Pons (tissue), 1 donor: ENCODE data around the gene ACP2.
A peak's percentile ranks its signal among the peaks of the same experiment; 100 is the strongest.
"Not testable (repeated sequence)": the region's sequence is repeated elsewhere in the genome, so short reads cannot be mapped to it uniquely, and the experiment has no call there.

Experiments
- DNase-seq: peaks from one replicate; pipeline ENCODE4 v3.0.0-alpha.2; 2016; ENCODE audit warnings: low spot score

ACP2 gene

DNA sequence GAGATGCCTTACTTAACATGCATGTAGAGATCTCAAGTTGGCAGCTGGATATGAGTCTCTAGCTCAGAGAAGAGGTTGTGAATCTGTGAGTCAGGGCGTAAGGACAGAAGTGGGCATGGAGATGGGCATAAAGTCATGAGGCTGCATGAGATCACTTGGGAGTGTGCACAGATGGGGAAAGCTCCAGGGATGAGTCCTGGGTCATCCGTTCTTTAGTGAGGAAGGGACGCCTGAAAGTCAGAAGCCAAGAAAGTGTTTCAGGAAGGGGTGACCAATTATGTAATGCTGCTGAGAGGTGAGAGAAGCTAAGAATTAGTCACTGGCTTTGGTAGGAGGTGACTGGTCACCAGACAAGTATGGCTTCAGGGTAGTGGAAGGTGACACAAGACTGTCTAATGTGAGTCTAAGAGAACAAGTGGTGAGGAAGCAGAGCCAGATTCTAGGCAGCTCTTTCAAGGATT, 6.7 kb downstream of the ACP2 start:
- DNase-seq: no peak

DNA sequence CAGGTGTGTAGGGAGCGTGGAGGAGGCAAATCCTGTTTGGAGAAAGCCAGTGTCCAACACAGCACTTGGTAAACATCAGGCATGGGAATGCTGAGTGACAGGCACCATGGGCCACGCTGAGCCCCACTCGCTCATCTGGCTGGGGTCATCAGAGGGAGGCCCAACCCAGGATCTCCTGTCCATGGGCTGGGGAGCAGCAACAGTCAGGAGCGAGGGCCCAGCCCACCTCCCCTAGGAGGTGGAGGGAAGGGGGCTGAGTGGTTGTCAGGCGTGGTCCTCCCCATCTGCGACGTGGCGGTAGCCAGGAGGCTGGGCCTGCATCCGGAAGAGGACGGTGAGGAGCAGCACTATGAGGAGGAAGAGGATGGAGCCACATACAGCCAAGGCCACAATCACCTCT, 8.8 kb downstream of the ACP2 start:
- no peak for DNase-seq

DNA sequence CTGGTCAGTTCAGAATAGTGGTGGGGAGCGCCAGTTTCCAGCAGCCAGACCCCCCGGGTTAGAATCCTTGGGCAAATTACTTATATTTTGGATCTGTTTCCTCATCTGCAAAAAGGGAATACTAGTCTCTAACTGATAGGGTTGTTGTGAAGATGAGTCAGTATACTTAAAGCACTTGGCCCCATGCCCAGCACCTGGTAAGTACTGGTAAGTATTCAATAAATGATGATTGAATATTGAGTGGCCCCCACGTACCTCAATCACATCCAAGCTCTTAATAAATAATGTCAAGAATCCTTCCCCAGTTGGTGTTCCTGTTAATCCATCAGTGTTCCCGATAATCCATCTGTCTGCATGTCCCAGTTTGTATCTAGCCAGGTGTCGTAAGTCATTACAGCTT, 12.1 kb downstream of the ACP2 start:
- DNase-seq: no peak

GRCh38 chr11:47235163-47235562, 13.5 kb downstream of the ACP2 start:
- DNase-seq: no peak

- no peak for DNase-seq
These were observed 13.9 kb downstream of the ACP2 start for GRCh38 chr11:47234669-47235100.

GRCh38 chr11:47233989-47234668, 14.5 kb downstream of the ACP2 start:
- peak; percentile 46 for DNase-seq

DNA sequence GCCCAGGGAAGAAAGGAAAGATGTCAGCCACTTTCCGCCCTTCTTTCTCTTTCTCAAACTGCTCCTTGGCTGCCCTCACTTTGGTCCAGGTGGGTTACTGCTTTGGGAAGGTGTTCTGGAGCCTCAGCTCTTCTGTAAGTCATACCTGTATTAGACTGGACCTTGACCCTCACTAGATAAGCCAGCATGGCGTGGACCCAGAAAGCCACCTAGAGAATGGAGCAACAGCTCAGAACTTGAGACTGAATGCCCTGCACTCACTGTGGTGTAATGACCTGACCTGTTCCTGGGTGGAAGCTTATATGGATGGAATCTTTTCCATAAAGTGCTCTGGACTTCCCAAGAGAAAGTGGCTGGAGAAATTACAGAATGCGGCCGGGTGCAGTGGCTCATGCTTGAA, 15.6 kb downstream of the ACP2 start:
- no peak for DNase-seq

DNA sequence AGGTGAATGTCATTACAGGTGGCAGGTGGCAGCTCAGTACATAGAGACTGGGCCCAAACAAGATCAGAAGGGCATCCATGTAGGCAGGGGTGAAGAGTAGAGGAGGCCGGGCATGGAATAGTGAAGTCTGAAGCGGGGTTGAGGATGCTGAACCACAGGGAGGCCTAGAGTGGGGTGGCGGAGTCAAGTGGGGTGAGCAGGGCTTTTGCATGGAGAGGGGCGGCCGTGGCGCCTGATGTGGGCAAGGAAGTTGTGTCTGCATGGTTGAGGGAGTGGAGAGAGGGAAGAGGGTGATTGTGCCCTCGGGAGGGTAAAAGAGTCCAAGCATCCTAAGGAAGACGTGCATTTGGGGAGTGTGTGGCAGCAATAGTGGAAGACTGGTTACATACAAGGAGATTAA, 19.5 kb downstream of the ACP2 start:
- no peak for DNase-seq

GRCh38 chr11:47225552-47226400, 22.8 kb downstream of the ACP2 start:
- DNase-seq: no peak

GRCh38 chr11:47222696-47223095, 25.9 kb downstream of the ACP2 start:
- DNase-seq: no peak

DNA sequence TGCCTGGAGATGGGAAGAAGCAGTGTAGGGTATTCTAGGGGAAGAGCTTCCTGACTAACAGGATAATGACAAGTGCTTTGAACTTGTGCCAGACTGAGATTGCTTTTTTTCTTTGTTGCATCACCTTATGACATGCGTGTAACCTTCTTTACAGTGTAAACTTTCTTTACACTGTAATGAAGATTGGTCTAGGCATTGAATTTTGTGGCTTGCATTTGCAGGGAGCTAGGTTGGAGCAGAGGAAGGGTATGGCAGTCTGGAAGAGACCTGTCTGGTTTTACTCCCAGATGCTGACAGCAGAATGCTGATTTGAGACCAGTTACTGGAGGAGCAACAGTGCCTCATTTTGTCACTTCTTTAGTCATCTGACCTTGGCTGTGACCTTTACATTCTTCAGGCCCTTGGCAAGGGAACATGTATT, 28.2 kb downstream of the ACP2 start:
- DNase-seq: no peak

GRCh38 chr11:47216121-47216798, 32.4 kb downstream of the ACP2 start:
- DNase-seq: peak; percentile 11

- peak; percentile 9 for DNase-seq
These were observed 33.2 kb downstream of the ACP2 start for GRCh38 chr11:47215366-47215910.

GRCh38 chr11:47213950-47214565, 34.6 kb downstream of the ACP2 start:
- DNase-seq: peak; percentile 98

DNA sequence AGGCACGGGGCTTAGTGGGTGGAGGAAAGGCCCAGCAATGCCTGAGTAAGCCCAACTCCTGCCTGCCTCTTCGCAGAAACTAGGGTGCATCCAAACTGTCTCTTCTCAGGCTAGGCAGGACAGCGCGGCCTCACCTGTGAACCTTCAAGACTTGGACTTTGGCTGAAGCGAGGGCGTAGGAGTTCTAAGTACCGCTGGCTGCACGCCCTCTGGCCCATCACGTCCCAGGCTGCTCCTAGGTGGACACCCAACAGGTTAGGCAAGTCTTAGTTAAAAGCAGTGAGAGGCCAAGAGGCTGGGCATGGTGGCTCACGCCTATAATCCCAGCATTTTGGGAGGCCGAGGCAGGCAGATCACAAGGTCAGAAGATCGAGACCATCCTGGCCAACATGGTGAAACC, 35.7 kb downstream of the ACP2 start:
- no peak for DNase-seq

DNA sequence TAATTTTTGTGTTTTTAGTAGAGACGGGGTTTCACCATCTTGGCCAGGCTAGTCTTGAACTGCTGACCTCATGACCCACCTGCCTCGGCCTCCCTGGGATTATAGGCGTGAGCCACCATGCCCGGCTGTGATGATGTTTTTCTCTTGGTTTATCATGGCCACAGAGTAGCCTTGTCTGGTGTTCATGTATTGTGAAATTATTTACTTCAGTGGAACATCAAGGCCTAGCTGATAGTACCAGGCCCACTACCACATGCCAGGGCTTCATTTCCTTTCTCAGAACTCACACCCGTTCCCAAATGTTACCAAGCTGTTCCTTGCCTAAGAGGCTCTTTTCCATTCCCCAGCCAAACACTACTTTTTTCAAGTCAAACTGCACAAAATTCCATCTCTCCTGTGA, 40.0 kb downstream of the ACP2 start:
- no peak for DNase-seq

GRCh38 chr11:47208008-47208552, 40.5 kb downstream of the ACP2 start:
- DNase-seq: not testable (repeated sequence)

DNA sequence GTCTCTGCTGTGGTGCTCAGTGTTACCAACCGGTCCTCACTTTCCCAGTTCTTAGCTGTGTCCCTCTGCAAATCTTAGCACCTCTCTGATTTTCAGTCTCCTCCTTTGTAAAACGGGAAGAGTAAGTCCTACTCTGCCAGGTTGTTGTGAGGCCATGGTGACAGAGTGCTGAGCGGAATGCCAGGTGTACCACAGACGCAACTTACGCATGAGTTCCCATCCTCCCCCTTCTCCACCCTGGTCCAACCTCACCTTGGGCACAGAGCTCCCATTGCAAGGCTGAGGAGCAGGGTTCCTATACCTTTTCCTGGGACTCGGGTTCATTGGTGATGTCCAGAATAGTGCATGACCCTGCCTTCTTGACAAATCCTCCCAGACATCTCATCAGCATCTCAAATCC, 41.2 kb downstream of the ACP2 start:
- DNase-seq: no peak

DNA sequence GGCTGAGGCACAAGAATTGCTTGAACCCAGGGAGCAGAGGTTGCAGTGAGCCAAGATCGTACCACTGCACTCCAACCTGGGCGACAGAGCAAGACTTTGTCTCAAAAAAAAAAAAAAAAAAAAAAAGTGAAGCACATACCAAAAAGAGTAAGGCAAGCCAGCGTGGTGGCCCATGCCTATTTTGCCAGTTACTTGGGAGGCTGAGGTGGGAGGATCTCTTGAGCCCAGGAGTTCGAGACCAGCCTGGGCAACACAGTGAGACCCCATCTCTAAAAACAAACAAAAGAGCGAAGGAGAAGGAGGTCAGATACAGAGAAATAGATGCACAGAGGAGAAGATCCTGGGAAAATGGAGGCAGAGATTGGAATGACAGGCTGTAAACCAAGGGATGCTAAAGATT, 42.0 kb downstream of the ACP2 start:
- DNase-seq: not testable (repeated sequence)

- DNase-seq: no peak
These were observed 44.0 kb downstream of the ACP2 start for GRCh38 chr11:47204637-47204989.

GRCh38 chr11:47202576-47202975, 46.0 kb downstream of the ACP2 start:
- DNase-seq: no peak

DNA sequence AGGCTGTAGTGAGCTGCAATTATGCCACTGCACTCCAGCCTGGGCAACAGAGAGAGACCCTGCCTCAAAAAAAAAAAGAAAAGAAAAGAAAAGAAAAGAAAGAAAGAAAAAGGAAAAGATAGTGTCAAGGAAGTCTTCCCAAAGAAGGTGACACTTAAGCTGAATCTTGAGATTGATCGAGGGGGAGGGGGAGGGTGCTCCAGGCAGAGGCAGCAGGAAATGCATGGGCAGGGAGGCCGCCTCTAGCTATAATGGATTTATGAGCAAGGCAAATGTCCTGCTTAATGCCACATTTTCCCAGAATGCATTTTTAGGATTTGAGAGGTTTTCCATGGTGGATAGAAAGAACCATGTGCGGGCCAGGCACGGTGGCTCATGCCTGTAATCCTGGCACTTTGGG, 47.6 kb downstream of the ACP2 start:
- no peak for DNase-seq
